ENCODE measurements around the gene CCBE1. TPM values are rescaled to one million over a fixed set of nuclear protein-coding genes. Genes with fewer than 3 reads are reported as not detected.

Gene CCBE1
- total RNA-seq, 3 donors from 2014 or later (not counting 1 experiment from before 2014, with no cell fraction given) = 0.05 TPM; not detected in 2

GRCh38 chr18:59582395-59582794 lies 114.8 kb downstream of the CCBE1 start:
- Histone ChIP-seq H3K27me3 (ENCODE audit: control insufficient read depth, insufficient read depth, low read length) (no peaks in the 10 kb centered on the region), H3K27ac (ENCODE audit: low read length) (no peak overlapping the region), H3K4me3 (ENCODE audit: low read length) (no peak overlapping the region), H3K9me3 (ENCODE audit: control insufficient read depth, insufficient read depth, low read length) (no peaks in the 10 kb centered on the region), H3K4me1 (ENCODE audit: control insufficient read depth, insufficient read depth, low read length) (no peaks in the 10 kb centered on the region), H3K36me3 (ENCODE audit: control insufficient read depth, insufficient read depth, low read length) (no peaks in the 10 kb centered on the region)
- no peaks in the 10 kb centered on the region for H3K27me3 Mint-ChIP-seq (ENCODE audit: low read depth in 2 of 2)
- no peak for DNase-seq
- H3K4me3 Mint-ChIP-seq = no peak overlapping the region
- no peaks in the 10 kb centered on the region for H3K9me3 Mint-ChIP-seq
- H3K27ac Mint-ChIP-seq = no peak overlapping the region
- no peaks in the 10 kb centered on the region for H3K4me1 Mint-ChIP-seq
- no peak for ATAC-seq
- TF ChIP-seq CTCF (IDR thresholded peaks at IDR 0.05) = no peak
- 100% methylated on average over 1 of the region's 1 CpG for WGBS (ENCODE audit: insufficient coverage)
- intact Hi-C loops (cut with micrococcal nuclease) = no loop called here
- no peaks in the 10 kb centered on the region for H3K36me3 Mint-ChIP-seq

- H3K36me3 Mint-ChIP-seq = no peaks in the 10 kb centered on the region
- H3K4me3 Mint-ChIP-seq = no peak overlapping the region
- ATAC-seq = no peak
- Histone ChIP-seq H3K36me3 (ENCODE audit: control insufficient read depth, insufficient read depth, low read length) (no peaks in the 10 kb centered on the region), H3K27ac (ENCODE audit: low read length) (no peak overlapping the region), H3K4me3 (ENCODE audit: low read length) (no peak overlapping the region), H3K27me3 (ENCODE audit: control insufficient read depth, insufficient read depth, low read length) (no peaks in the 10 kb centered on the region), H3K9me3 (ENCODE audit: control insufficient read depth, insufficient read depth, low read length) (no peaks in the 10 kb centered on the region), H3K4me1 (ENCODE audit: control insufficient read depth, insufficient read depth, low read length) (no peaks in the 10 kb centered on the region)
- WGBS (ENCODE audit: insufficient coverage) = 88% methylated on average over 7 of the region's 7 CpGs
- H3K9me3 Mint-ChIP-seq = peaks cover 2 to 4% of the 10 kb centered on the region in 2 donors
- DNase-seq = no peak
- no peaks in the 10 kb centered on the region for H3K4me1 Mint-ChIP-seq
- no peaks in the 10 kb centered on the region for H3K27me3 Mint-ChIP-seq (ENCODE audit: low read depth in 2 of 2)
- H3K27ac Mint-ChIP-seq = no peak overlapping the region
- intact Hi-C loops (cut with micrococcal nuclease) = no loop called here
- TF ChIP-seq CTCF (IDR thresholded peaks at IDR 0.05) = no peak
These were observed 117.7 kb downstream of the CCBE1 start for GRCh38 chr18:59579509-59579908.

- Mint-ChIP-seq H3K4me3 (no peak overlapping the region), H3K9me3 (peaks cover 2 to 4% of the 10 kb centered on the region in 2 donors), H3K4me1 (no peaks in the 10 kb centered on the region), H3K27ac (no peak overlapping the region), H3K36me3 (no peaks in the 10 kb centered on the region), H3K27me3 (ENCODE audit: low read depth in 2 of 2) (no peaks in the 10 kb centered on the region)
- Histone ChIP-seq H3K27me3 (ENCODE audit: control insufficient read depth, insufficient read depth, low read length) (no peaks in the 10 kb centered on the region), H3K9me3 (ENCODE audit: control insufficient read depth, insufficient read depth, low read length) (no peaks in the 10 kb centered on the region), H3K4me1 (ENCODE audit: control insufficient read depth, insufficient read depth, low read length) (no peaks in the 10 kb centered on the region), H3K27ac (ENCODE audit: low read length) (no peak overlapping the region), H3K36me3 (ENCODE audit: control insufficient read depth, insufficient read depth, low read length) (no peaks in the 10 kb centered on the region), H3K4me3 (ENCODE audit: low read length) (no peak overlapping the region)
- intact Hi-C loops (cut with micrococcal nuclease) = no loop called here
- no peak for DNase-seq
- 100% methylated on average over 1 of the region's 1 CpG for WGBS (ENCODE audit: insufficient coverage)
- no peak for ATAC-seq
- no peak for TF ChIP-seq CTCF (IDR thresholded peaks at IDR 0.05)
These were observed 119.9 kb downstream of the CCBE1 start for GRCh38 chr18:59577386-59577655.

- Histone ChIP-seq H3K36me3 (ENCODE audit: control insufficient read depth, insufficient read depth, low read length) (no peaks in the 10 kb centered on the region), H3K27ac (ENCODE audit: low read length) (no peak overlapping the region), H3K27me3 (ENCODE audit: control insufficient read depth, insufficient read depth, low read length) (no peaks in the 10 kb centered on the region), H3K4me3 (ENCODE audit: low read length) (no peak overlapping the region), H3K9me3 (ENCODE audit: control insufficient read depth, insufficient read depth, low read length) (no peaks in the 10 kb centered on the region), H3K4me1 (ENCODE audit: control insufficient read depth, insufficient read depth, low read length) (no peaks in the 10 kb centered on the region)
- intact Hi-C loops (cut with micrococcal nuclease) = no loop called here
- no peak for DNase-seq
- WGBS (ENCODE audit: insufficient coverage) = 91% methylated on average over 9 of the region's 10 CpGs
- Mint-ChIP-seq H3K27me3 (ENCODE audit: low read depth in 2 of 2) (no peaks in the 10 kb centered on the region), H3K4me3 (no peak overlapping the region), H3K27ac (no peak overlapping the region), H3K36me3 (no peaks in the 10 kb centered on the region), H3K4me1 (no peaks in the 10 kb centered on the region), H3K9me3 (peaks cover 2 to 4% of the 10 kb centered on the region in 2 donors)
- ATAC-seq = no peak
- no peak for TF ChIP-seq CTCF (IDR thresholded peaks at IDR 0.05)
These were observed 120.5 kb downstream of the CCBE1 start for GRCh38 chr18:59576541-59577385.

Measured in natural killer cell (primary cell).